ACC112 (cell line): ENCODE data around the gene ADK.

Experiments
- H2AFZ ChIP-seq: fragments of 200-600 bp; sonication (generic); one replicate; pipeline ENCODE4 v1.6.0; 2017; ENCODE audit warnings: antibody characterized with exemption, low read length; ENCODE audit not compliant: unreplicated experiment
- H3K27ac ChIP-seq: fragments of 200-600 bp; sonication (generic); 2 replicates; pipeline ENCODE4 v1.5.1; 2014; ENCODE audit warnings: low read depth, mild to moderate bottlenecking, antibody characterized with exemption, low read length, moderate library complexity
- H3K27me3 ChIP-seq: fragments of 200-600 bp; sonication (generic); 2 replicates; pipeline ENCODE4 v1.6.1; 2014; ENCODE audit warnings: mild to moderate bottlenecking, antibody characterized with exemption, low read length, moderate library complexity, mixed read lengths; ENCODE audit not compliant: insufficient read depth
- H3K36me3 ChIP-seq: fragments of 200-600 bp; sonication (generic); 2 replicates; pipeline ENCODE4 v1.6.1; 2016; ENCODE audit warnings: mild to moderate bottlenecking, antibody characterized with exemption, low read length, moderate library complexity, mixed read lengths; ENCODE audit not compliant: insufficient read depth
- H3K4me1 ChIP-seq: fragments of 200-600 bp; sonication (generic); one replicate; pipeline ENCODE4 v1.6.1; 2016; ENCODE audit warnings: low read length, mixed read lengths; ENCODE audit not compliant: insufficient read depth, unreplicated experiment, control insufficient read depth
- H3K4me3 ChIP-seq: fragments of 200-600 bp; sonication (generic); 2 replicates; pipeline ENCODE4 v1.5.1; 2014; ENCODE audit warnings: mild to moderate bottlenecking, low read depth, low read length
- H3K79me2 ChIP-seq: fragments of 200-600 bp; sonication (generic); one replicate; pipeline ENCODE4 v1.6.0; 2016; ENCODE audit warnings: low read length; ENCODE audit not compliant: control insufficient read depth, unreplicated experiment, insufficient read depth

ADK gene

DNA sequence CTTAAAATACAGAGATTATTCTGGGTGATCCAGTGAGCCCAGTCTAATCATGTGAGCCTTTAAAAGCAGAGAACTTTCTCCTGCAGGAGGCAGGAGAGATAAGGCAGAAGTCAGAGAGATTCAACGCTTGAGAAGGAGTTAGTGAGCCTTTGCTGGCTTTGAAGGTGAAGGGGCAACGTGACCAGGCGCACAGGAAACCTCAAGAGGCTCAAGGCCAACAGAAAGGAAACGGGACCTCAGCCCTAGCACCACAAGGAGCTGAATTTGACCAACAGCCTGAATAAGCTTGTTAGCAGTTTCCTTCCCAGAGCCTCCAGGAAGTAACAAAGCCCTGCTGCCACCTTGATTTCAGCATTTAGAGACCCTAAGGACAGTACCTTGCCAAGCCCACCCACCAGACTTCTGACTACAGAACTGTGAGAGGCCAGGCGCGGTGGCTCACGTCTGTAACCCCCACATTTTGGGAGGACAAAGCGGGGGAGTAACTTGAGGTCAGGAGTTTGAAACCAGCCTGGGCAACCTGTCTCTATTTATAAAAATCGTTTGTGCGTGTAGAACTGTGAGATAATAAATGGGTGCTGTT is 588.1 kb downstream of the ADK start:
- Histone ChIP-seq H3K27ac (no peak overlapping the region), H3K36me3 (no peaks in the 10 kb centered on the region), H3K79me2 (no peaks in the 10 kb centered on the region), H3K4me3 (no peak overlapping the region), H3K27me3 (no peaks in the 10 kb centered on the region), H2AFZ (peak overlapping the region; percentile 44), H3K4me1 (no peaks in the 10 kb centered on the region)

DNA sequence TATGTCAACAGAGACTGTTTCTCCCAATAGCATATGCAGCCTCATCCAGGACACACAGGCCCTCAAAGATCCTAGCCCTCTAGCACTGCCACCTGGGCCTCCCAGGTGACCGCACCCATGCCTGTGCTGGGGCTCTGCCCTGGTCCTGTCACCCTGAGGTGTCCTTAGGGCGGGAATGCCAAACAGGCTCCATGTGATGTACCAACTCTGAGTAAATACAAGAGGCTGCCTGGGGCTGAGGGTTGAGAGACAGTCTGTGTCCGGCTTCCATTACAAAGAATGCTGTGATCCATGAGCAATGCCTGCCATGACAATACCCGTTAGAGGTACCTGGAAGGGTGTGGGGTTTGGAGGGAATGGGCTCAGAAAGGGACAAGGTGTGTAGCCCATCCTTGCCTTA is 592.4 kb downstream of the ADK start:
- Histone ChIP-seq H3K36me3 (no peaks in the 10 kb centered on the region), H3K27ac (no peak overlapping the region), H3K27me3 (no peaks in the 10 kb centered on the region), H3K4me1 (no peaks in the 10 kb centered on the region), H3K79me2 (no peaks in the 10 kb centered on the region), H2AFZ (no peak overlapping the region), H3K4me3 (no peak overlapping the region)

GRCh38 chr10:74745449-74745848 is 594.4 kb downstream of the ADK start:
- Histone ChIP-seq H3K36me3 (no peaks in the 10 kb centered on the region), H2AFZ (no peak overlapping the region), H3K79me2 (no peaks in the 10 kb centered on the region), H3K4me3 (no peak overlapping the region), H3K27me3 (no peaks in the 10 kb centered on the region), H3K4me1 (no peaks in the 10 kb centered on the region), H3K27ac (no peak overlapping the region)

GRCh38 chr10:74746813-74747212 is 595.8 kb downstream of the ADK start:
- Histone ChIP-seq H2AFZ (no peak overlapping the region), H3K4me1 (no peaks in the 10 kb centered on the region), H3K4me3 (no peak overlapping the region)

DNA sequence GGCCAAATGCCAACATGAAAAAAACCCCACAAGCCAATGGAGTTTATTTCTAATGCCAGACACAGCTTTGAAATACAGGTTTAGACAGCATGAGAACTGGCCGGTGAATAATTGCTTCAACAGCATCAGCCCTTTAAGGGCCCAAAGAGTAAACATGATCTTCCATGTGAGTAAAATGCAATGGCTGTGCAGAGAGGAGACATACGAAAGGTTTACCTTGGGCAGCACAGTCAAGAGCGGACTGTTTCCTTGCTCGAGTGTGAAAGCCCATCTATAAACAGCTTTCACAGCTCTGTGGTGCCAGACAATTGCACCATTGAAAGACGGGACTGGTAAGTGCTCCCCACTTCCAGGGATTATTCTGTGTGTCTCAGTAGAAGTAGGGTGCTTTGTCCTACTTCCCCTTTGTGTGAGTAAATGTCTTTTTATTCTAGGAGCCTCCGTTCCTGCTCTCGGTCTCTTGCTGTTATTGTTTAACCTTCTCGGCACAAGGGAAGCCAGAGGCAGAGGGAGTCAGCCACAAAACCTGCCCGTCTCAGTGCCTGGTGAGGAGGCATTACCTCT is 597.5 kb downstream of the ADK start:
- H3K36me3 ChIP-seq: no peaks in the 10 kb centered on the region
- no peak overlapping the region for H2AFZ ChIP-seq
- H3K27me3 ChIP-seq: no peaks in the 10 kb centered on the region
- H3K4me3 ChIP-seq: no peak overlapping the region
- no peaks in the 10 kb centered on the region for H3K79me2 ChIP-seq
- H3K27ac ChIP-seq: no peak overlapping the region
- no peaks in the 10 kb centered on the region for H3K4me1 ChIP-seq

More at GRCh38 chr10:74746813-74747212, 595.8 kb downstream of the ADK start:
- H3K27me3 ChIP-seq: no peaks in the 10 kb centered on the region
- no peaks in the 10 kb centered on the region for H3K36me3 ChIP-seq
- no peaks in the 10 kb centered on the region for H3K79me2 ChIP-seq
- no peak overlapping the region for H3K27ac ChIP-seq

DNA sequence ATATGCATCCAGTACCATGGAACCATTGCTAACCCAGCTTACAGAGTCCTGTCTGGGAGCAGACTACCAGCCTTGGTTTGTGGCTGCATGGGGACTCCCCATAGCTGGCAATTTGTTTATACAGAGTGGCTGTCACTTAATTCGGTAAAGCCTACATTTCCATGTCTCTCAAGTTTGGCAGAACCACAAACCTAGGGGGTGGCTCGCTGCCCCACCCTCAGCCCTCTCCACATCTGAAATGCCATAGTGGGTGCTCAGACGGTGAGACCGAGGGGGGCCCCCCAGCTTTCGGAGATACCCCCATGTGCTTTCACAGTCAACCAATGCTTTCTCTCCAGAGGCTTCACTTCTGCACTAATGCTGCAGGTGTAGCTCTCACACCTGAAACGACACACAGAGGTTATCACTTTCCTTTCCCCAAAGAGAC is 599.8 kb downstream of the ADK start:
- no peaks in the 10 kb centered on the region for H3K27me3 ChIP-seq
- no peaks in the 10 kb centered on the region for H3K79me2 ChIP-seq
- no peak overlapping the region for H3K27ac ChIP-seq
- no peak overlapping the region for H2AFZ ChIP-seq
- no peaks in the 10 kb centered on the region for H3K4me1 ChIP-seq
- no peak overlapping the region for H3K4me3 ChIP-seq
- H3K36me3 ChIP-seq: no peaks in the 10 kb centered on the region

DNA sequence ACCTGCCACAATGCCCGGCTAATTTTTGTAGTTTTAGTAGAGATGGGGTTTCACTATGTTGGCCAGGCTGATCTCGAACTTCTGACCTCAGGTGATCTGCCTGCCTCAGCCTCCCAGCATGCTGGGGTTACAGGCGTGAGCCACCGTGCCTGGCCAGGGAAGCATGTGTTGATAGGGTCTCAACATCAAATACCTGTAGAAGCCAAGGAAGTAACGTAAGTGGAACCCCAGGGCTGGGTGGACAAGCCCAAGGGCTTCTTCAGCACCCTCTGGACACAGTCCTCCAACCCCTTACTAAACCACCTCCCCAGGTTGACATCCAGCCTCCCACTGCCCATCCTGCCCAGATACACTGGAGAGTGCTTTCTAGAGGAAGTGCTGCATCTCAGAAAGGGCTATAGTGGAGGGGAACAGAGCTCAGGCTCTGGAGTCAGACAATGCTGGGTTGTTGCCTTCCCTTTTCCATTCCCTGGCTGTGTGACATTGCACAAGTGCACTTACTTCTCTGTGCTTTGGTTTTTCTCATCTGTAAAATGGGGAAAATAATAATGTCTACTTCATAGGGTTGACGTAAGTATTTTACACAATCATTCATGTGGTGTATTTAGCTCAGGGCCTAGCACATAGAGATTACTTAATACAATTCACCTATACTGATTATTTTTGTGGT is 601.5 kb downstream of the ADK start:
- H2AFZ ChIP-seq: no peak overlapping the region
- H3K27me3 ChIP-seq: no peaks in the 10 kb centered on the region
- H3K79me2 ChIP-seq: no peaks in the 10 kb centered on the region
- H3K4me3 ChIP-seq: no peak overlapping the region
- H3K36me3 ChIP-seq: no peaks in the 10 kb centered on the region
- H3K4me1 ChIP-seq: no peaks in the 10 kb centered on the region
- H3K27ac ChIP-seq: no peak overlapping the region

DNA sequence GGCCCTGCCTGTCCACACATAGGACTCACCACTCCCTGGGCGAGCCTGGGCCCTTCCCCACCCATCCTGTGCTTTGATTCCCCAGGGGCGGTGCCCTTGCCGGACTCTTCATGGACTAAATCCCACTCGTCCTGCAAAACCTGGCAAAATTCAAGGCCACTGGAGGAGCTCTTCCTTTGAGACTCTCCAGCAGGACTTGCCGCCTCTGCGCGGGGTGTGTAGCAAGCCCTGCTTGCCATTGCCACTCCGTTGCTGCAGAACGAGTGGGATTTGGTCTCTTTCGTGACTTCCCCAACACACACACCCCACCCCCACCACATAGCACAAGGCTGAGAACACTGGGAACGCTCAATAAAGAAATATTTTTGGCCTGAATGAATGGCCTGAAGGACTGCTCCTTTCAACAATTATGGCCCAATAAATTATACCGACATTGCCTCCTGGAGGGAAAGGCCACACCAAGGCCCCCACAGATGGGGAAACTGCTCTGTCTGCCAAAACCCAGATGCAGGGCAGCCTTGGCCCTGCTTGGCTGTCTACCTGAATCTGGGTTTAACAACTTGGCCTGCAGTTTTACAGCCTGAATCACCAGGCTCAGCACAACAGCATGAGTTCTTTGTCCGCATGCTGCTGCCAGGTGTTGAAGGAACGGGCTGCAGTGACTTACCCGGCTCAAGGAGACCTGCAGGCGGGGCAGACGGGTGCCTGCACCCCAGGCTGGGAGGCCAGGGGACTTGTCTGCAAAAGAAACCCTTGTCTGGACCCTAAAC is 602.6 kb downstream of the ADK start:
- no peak overlapping the region for H3K27ac ChIP-seq
- no peaks in the 10 kb centered on the region for H3K4me1 ChIP-seq
- H3K4me3 ChIP-seq: no peak overlapping the region
- no peak overlapping the region for H2AFZ ChIP-seq
- H3K79me2 ChIP-seq: no peaks in the 10 kb centered on the region
- no peaks in the 10 kb centered on the region for H3K36me3 ChIP-seq
- H3K27me3 ChIP-seq: no peaks in the 10 kb centered on the region

GRCh38 chr10:74754381-74754821 is 603.4 kb downstream of the ADK start:
- H2AFZ ChIP-seq: no peak overlapping the region
- no peaks in the 10 kb centered on the region for H3K79me2 ChIP-seq

GRCh38 chr10:74755273-74755672 is 604.3 kb downstream of the ADK start:
- Histone ChIP-seq H3K4me3 (no peak overlapping the region), H3K4me1 (no peaks in the 10 kb centered on the region), H2AFZ (no peak overlapping the region), H3K27ac (no peak overlapping the region), H3K79me2 (no peaks in the 10 kb centered on the region), H3K27me3 (no peaks in the 10 kb centered on the region), H3K36me3 (no peaks in the 10 kb centered on the region)

More at GRCh38 chr10:74754381-74754821, 603.4 kb downstream of the ADK start:
- Histone ChIP-seq H3K27ac (no peak overlapping the region), H3K36me3 (no peaks in the 10 kb centered on the region), H3K27me3 (no peaks in the 10 kb centered on the region), H3K4me3 (no peak overlapping the region), H3K4me1 (no peaks in the 10 kb centered on the region)
